K562 (cell line): ENCODE measurements around the gene GNAQ. TPM values are rescaled to one million over a fixed set of nuclear protein-coding genes. Genes with fewer than 3 reads are reported as not detected.

Experiments
- CTCF ChIP-seq, 3 experiments: IDR thresholded peaks in 2 of 3; conservative IDR thresholded peaks in 1 of 3; 2 replicates each; pipeline ENCODE4 v1.5.1; 2011 to 2012; ENCODE audit warnings: low read length in 3 of 3, mild to moderate bottlenecking in 3 of 3, control low read depth in 2 of 3, improper control_type of control experiment in 1 of 3, inconsistent platforms in 1 of 3, low read depth in 1 of 3, mixed read lengths in 1 of 3, moderate library complexity in 1 of 3; ENCODE audit not compliant: insufficient read depth in 2 of 3
- EP300 ChIP-seq: IDR thresholded peaks from 2 replicates; pipeline ENCODE4 v1.6.1; 2012; ENCODE audit warnings: low read length, improper control_type of control experiment
- ETS2 ChIP-seq: IDR thresholded peaks from 2 replicates; pipeline ENCODE4 v1.6.1; 2016; ENCODE audit warnings: borderline replicate concordance, missing genetic modification characterization, mild to moderate bottlenecking, moderate library complexity, missing compliant biosample characterization; ENCODE audit not compliant: poor library complexity, severe bottlenecking
- KDM4B ChIP-seq, 2 experiments: fragments of 450-650 bp in 1 of 2; sonication (generic) in 1 of 2; IDR thresholded peaks; 2 replicates each; pipeline ENCODE4 v1.6.1; 2016 to 2017; ENCODE audit warnings: borderline replicate concordance in 2 of 2, antibody characterized with exemption in 1 of 2, low read depth in 1 of 2, mild to moderate bottlenecking in 1 of 2
- NCOR1 ChIP-seq: fragments of 450-650 bp; IDR thresholded peaks from 2 replicates; pipeline ENCODE4 v1.6.1; 2016; ENCODE audit warnings: mild to moderate bottlenecking, moderate library complexity
- PCBP2 ChIP-seq: fragments of 200-400 bp; formaldehyde crosslinking; IDR thresholded peaks from 2 replicates; pipeline ENCODE4 v1.6.1; 2018; ENCODE audit warnings: low read length, low read depth, mild to moderate bottlenecking, moderate library complexity; ENCODE audit not compliant: poor library complexity, severe bottlenecking
- RBM14 ChIP-seq: fragments of 200-400 bp; formaldehyde crosslinking; IDR thresholded peaks from 2 replicates; pipeline ENCODE4 v1.6.1; 2018; ENCODE audit warnings: low read depth, mild to moderate bottlenecking, low read length, moderate library complexity, borderline replicate concordance; ENCODE audit not compliant: insufficient read depth
- SMARCE1 ChIP-seq: fragments of 450-650 bp; IDR thresholded peaks from 2 replicates; pipeline ENCODE4 v1.7.1; 2016; ENCODE audit warnings: mild to moderate bottlenecking
- SREBF2 ChIP-seq: sonication (generic); formaldehyde crosslinking; IDR thresholded peaks from 2 replicates; pipeline ENCODE4 v1.4.0; 2020; ENCODE audit warnings: mild to moderate bottlenecking, missing genetic modification reagents
- U2AF1 ChIP-seq: fragments of 200-400 bp; formaldehyde crosslinking; optimal IDR thresholded peaks from 2 replicates; pipeline ENCODE3; 2017; ENCODE audit warnings: mild to moderate bottlenecking, low read depth, low read length, moderate library complexity
- XRCC5 ChIP-seq: fragments of 200-400 bp; formaldehyde crosslinking; IDR thresholded peaks from 2 replicates; pipeline ENCODE4 v1.6.1; 2017; ENCODE audit warnings: low read depth, mild to moderate bottlenecking, low read length
- ZBTB34 ChIP-seq: fragments of 250-450 bp; sonication (Bioruptor Pico); IDR thresholded peaks from 2 replicates; pipeline ENCODE4 v1.8.0; 2021; ENCODE audit warnings: mild to moderate bottlenecking, moderate library complexity
- ZMIZ1 ChIP-seq, 2 experiments: fragments of 150-350 bp in 1 of 2; IDR thresholded peaks; 2 replicates each; pipeline ENCODE4 v1.6.1; 2012 to 2016; ENCODE audit warnings: low read depth in 2 of 2, low read length in 2 of 2, mild to moderate bottlenecking in 1 of 2, moderate library complexity in 1 of 2
- ZNF77 ChIP-seq: fragments of 250-450 bp; sonication (Bioruptor Pico); IDR thresholded peaks from 2 replicates; pipeline ENCODE4 v1.5.0; 2020
- ZSCAN29 ChIP-seq: fragments of 450-650 bp; IDR thresholded peaks from 2 replicates; pipeline ENCODE4 v1.6.1; 2017
- polyA plus RNA-seq, 8 experiments: library from polyadenylated mRNA; depleted of rRNA in 4 of 8; stranded (reverse) in 5 of 8; unstranded in 3 of 8; fragments of >200 nt; fragmentation: Nextera tagmentation in 2 of 8; fragmentation: Illumina TruSeq in 1 of 8; extraction: Ambion mirVana in 2 of 8; extraction: Trizol in 1 of 8; gene quantifications; 2 replicates each; pipeline versions ENCODE4 v1.2.1 to v1.2.3, GENCODE V29; 2011 to 2014; ENCODE audit warnings: inconsistent platforms in 1 of 8, missing spikeins in 1 of 8
- total RNA-seq, 7 experiments: library from RNA; depleted of rRNA in 6 of 7; stranded (reverse); fragments of >200 nt in 6 of 7; fragmentation: Illumina TruSeq in 2 of 7; extraction: Trizol in 2 of 7; gene quantifications; 2 replicates each; pipeline versions ENCODE4 v1.2.1 to v1.2.3, GENCODE V29; 2011 to 2021; ENCODE audit warnings: low replicate concordance in 1 of 7

Gene GNAQ
- total and polyA plus RNA-seq, 9 of the 15 experiments (the other 6 are each of a cell fraction or from before 2014, with no cell fraction given): 4.8 to 27.9 (median 17.5) TPM

DNA sequence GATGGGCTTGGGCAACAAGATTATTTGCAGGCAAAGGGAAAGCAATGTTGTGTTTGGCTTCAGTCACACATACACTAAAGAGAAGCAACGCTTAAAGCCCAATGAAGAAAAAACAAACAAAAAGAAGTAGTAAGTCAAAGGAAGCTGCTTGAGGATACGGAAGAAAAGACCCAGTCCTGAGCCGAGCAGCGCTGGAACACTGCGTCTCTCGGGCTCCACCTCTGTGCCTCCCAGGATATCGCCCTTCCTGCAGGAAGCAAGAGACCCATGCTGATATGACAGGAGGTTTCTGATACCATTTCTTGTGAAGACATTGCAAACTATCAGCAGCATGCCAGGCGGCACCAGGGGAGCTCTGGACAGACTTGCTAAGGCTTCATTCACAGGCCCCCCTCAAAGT is 9.9 kb downstream of the GNAQ start (continued):
- TF ChIP-seq ZBTB34 (CRISPR knock-in tag) (no peak), EP300 (peak; percentile 65; the same call in 1 of the 2 replicates), RBM14 (no peak), ZSCAN29 (no peak), ETS2 (tag) (no peak), XRCC5 (no peak), U2AF1 (no peak), NCOR1 (peak; percentile 57; the same call in 1 of the 2 replicates), KDM4B (IDR thresholded peaks at IDR 0.05; ENCODE audit: borderline replicate concordance in 2 of 2, low read depth in 1 of 2) (no peak), ZMIZ1 (IDR thresholded peaks at IDR 0.05; ENCODE audit: low read depth in 2 of 2, low read length in 2 of 2) (no peak), SMARCE1 (0 out of 2 replicates have a peak, but pooled peaks have one; percentile 31), CTCF (IDR thresholded peaks at IDR 0.05 in 2 of 3, conservative IDR thresholded peaks at IDR 0.05 in 1 of 3; ENCODE audit: insufficient read depth in 2 of 3, low read depth in 1 of 3, low read length in 3 of 3) (peak; percentile 24 to 53 (median 25); a peak in 3 of 6 replicates), ZNF77 (CRISPR knock-in tag) (no peak), SREBF2 (CRISPR knock-in tag) (no peak), PCBP2 (no peak)
